ENCODE measurements around the gene NOP10.

The NOP10 gene

DNA sequence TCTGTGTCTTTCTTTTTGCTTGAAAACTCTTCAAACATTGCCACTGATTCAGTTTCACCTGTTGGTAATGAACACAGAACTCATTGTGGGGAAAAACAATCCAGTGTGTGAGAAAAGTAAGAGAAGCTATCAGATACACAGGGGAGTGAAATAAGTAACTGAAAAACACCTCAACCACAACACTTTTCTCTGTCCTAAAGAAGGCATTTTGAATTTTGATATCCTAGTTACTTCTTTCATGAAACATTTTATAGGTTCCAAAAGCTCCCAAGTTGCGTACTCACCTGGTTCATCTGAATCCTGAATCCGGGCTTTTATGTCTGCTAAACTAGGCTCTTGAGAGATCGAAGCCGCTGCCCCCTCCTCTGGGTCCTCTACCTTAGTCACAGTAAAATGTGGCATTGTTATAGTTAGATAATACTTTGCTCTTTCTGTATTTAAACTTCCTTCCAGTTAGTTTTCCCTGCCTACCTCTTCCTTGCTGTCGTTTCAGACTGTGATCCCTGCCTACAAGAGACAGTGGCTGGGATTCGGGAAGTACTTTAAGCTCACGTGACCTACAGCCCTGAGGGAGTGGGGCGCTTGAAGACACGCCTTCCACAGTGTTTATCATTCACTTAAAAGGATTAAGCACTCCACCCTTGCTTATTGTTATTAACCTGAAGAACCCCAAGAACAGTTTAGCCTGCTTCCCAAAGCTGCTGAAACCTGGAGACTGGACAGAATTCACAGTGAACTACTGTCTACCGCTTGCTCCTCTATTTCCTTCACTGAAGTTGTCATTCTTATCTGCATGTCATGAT, 24.5 kb downstream of the NOP10 start:
- TF ChIP-seq, protein P1, sequence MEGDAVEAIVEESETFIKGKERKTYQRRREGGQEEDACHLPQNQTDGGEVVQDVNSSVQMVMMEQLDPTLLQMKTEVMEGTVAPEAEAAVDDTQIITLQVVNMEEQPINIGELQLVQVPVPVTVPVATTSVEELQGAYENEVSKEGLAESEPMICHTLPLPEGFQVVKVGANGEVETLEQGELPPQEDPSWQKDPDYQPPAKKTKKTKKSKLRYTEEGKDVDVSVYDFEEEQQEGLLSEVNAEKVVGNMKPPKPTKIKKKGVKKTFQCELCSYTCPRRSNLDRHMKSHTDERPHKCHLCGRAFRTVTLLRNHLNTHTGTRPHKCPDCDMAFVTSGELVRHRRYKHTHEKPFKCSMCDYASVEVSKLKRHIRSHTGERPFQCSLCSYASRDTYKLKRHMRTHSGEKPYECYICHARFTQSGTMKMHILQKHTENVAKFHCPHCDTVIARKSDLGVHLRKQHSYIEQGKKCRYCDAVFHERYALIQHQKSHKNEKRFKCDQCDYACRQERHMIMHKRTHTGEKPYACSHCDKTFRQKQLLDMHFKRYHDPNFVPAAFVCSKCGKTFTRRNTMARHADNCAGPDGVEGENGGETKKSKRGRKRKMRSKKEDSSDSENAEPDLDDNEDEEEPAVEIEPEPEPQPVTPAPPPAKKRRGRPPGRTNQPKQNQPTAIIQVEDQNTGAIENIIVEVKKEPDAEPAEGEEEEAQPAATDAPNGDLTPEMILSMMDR (IDR thresholded peaks at IDR 0.05; ENCODE audit: insufficient read depth, low read length, poor library complexity, severe bottlenecking) = no peak
- H3K27me3 ChIP-seq (replicated peaks; ENCODE audit: control insufficient read depth, insufficient read depth, low read length) = no peaks in the 10 kb centered on the region
- peak; percentile 50 for DNase-seq (ENCODE audit: extremely low read depth, insufficient read length)
- peak overlapping the region; percentile 76 for H3K4me3 ChIP-seq (replicated peaks; ENCODE audit: low read depth, low read length)
- peaks cover under 1% of the 10 kb centered on the region for H3K36me3 ChIP-seq (ENCODE audit: control insufficient read depth, insufficient read depth, low read length)

DNA sequence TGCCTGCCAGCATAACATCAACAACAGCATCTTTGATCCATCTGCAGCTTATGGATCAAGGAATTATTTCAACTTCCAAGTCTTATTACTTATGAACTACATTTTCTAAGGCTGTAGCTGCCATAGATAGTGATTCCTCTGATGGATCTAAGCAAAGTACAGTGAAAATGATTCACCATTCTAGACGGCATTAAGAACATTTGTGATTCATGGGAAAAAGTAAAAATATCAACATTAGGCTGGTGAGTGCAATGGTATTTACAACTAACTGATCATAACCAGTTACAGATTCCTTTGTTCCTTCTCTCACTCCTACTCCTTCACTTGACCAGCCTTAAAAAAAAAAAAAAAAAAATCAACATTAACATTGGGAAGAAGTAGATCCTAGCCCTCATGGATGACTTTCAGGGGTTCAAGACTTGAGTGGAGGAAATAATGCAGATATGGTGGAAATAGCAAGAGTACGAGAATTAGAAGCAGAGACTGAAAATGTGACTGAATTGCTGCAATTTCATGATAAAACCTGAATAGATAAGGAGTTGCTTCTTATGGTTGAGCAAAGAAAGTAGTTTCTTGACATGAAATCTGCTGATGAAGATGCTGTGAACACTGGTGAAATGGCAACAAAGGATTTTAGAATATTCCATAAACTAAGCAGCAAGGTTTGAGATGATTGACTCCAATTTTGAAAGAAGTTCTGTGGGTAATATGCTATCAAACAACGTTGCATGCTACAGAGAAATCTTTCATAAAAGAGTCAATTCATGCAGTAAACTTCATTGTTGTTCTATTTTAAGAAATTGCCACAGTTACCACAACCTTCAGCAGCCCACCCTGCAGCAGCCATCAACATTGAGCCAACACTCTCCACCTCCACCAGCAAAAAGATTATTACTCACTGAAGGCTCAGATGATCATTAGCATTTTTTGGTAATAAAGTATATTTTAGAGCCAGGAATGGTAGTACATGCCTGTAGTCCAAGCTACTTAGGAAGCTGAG, 28.1 kb downstream of the NOP10 start:
- Histone ChIP-seq H3K27me3 (replicated peaks; ENCODE audit: control insufficient read depth, insufficient read depth, low read length) (no peaks in the 10 kb centered on the region), H3K36me3 (ENCODE audit: control insufficient read depth, insufficient read depth, low read length) (peaks cover 4% of the 10 kb centered on the region), H3K4me3 (replicated peaks; ENCODE audit: low read depth, low read length) (no peak overlapping the region)
- DNase-seq (ENCODE audit: extremely low read depth, insufficient read length) = no peak
- TF ChIP-seq, protein P1 (IDR thresholded peaks at IDR 0.05; ENCODE audit: insufficient read depth, low read length, poor library complexity, severe bottlenecking) = no peak

DNA sequence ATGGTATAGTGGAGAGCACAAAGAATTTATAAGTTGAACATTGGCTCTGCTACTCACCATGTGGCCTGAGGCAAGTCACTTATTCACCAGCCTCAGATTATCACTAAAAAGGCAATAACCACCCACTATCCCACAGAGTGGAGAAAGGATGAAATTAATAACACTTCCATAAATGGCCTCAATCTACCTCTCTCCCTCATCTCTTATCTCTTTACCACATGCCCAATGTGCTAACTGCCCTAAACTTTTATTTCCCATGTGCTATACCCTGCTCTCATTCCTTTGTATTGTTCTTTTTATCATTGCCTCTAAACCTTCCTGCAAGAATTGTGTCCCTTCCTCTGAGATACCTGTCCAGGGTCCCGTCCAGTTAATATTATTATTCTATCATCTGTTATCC, 31.4 kb downstream of the NOP10 start:
- H3K27me3 ChIP-seq (replicated peaks; ENCODE audit: control insufficient read depth, insufficient read depth, low read length) = no peaks in the 10 kb centered on the region
- H3K4me3 ChIP-seq (replicated peaks; ENCODE audit: low read depth, low read length) = no peak overlapping the region
- TF ChIP-seq, protein P1 (IDR thresholded peaks at IDR 0.05; ENCODE audit: insufficient read depth, low read length, poor library complexity, severe bottlenecking) = no peak
- DNase-seq (ENCODE audit: extremely low read depth, insufficient read length) = no peak
- H3K36me3 ChIP-seq (ENCODE audit: control insufficient read depth, insufficient read depth, low read length) = peaks cover 4% of the 10 kb centered on the region

DNA sequence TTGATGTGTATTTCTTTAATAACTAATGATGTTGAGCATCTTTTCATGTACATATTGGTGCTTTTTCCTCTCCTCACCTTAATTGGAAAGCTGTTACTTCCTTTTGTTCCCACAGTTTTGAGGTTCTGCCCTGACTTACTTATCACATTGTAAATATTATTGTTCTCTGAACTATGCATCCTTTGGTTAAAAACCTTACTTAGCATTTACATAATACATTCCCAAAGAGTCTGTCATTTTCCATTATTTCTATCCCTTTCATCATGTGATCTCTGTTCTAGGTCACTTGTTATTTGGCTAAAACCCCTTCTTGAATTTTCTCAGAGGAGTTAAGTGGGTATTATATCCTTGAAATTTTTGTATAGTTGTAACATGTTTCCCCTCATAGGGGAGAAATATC, 38.3 kb downstream of the NOP10 start:
- no peak for DNase-seq (ENCODE audit: extremely low read depth, insufficient read length)
- peaks cover 4% of the 10 kb centered on the region; the same call in 1 of the 2 replicates for H3K36me3 ChIP-seq (ENCODE audit: control insufficient read depth, insufficient read depth, low read length)
- TF ChIP-seq, protein P1 (IDR thresholded peaks at IDR 0.05; ENCODE audit: insufficient read depth, low read length, poor library complexity, severe bottlenecking) = no peak
- H3K4me3 ChIP-seq (replicated peaks; ENCODE audit: low read depth, low read length) = no peak overlapping the region
- no peaks in the 10 kb centered on the region for H3K27me3 ChIP-seq (replicated peaks; ENCODE audit: control insufficient read depth, insufficient read depth, low read length)

DNA sequence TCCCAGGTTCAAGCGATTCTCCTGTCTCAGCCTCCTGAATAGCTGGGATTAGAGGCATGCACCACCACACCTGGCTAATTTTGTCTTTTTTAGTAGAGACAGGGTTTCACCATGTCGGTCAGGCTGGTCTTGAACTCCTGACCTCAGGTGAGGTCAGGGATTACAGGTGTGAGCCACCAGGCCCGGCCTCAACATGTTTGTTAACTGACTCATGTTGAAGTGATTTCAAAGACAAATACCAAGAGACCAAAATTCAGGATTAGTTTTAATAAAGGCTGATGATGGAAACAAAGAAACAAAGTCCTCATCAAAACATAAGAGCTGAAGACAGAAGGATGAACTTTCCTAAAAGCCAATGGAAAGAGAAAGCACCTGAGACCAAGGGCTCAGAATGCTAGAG, 41.9 kb downstream of the NOP10 start:
- TF ChIP-seq, protein P1 (IDR thresholded peaks at IDR 0.05; ENCODE audit: insufficient read depth, low read length, poor library complexity, severe bottlenecking) = no peak
- Histone ChIP-seq H3K4me3 (replicated peaks; ENCODE audit: low read depth, low read length) (no peak overlapping the region), H3K27me3 (replicated peaks; ENCODE audit: control insufficient read depth, insufficient read depth, low read length) (no peaks in the 10 kb centered on the region), H3K36me3 (ENCODE audit: control insufficient read depth, insufficient read depth, low read length) (peaks cover 2% of the 10 kb centered on the region; the same call in 1 of the 2 replicates)
- no peak for DNase-seq (ENCODE audit: extremely low read depth, insufficient read length)
